ENCODE measurements around the gene LZTS2.

LZTS2 gene

DNA sequence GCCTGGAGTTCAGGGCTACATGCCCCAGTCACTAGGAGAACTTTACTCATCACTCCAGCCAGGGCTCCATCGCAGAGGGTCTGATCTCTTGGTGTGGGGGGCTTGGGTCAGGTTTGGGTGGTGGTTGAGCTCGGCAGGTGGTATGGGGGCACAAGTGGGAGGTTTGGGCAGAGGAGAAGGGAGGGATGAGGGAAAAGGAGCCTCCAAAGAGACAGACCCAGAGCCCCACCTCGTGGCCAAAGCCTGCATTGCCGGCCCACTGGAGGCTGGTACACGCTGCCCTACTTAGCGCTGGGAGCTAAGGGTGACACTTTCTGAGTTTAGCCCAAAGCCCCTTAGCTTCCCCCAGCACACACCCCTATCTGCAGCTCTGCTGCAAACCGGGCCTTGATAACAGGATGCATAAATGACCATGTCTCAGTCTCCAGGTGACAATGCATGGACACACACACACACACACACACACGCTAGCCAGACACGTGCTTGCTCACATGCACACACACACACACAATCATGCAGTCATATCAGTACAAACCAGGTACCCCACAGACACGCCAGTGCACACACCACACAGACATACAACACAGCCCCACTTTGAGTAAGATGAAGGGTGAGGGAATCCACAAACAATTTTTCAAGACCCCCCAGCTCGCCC, 14.7 kb downstream of the LZTS2 start:
- H4K20me1 ChIP-seq (ENCODE audit: control insufficient read depth, insufficient read depth, low read depth, low read length), result no peaks in the 10 kb centered on the region
- H3K4me3 ChIP-seq (ENCODE audit: low read length), result no peak overlapping the region
- no peaks in the 10 kb centered on the region for H3K9me2 ChIP-seq (replicated peaks; ENCODE audit: control insufficient read depth, low read length)
- H3K79me2 ChIP-seq (ENCODE audit: control insufficient read depth, low read length), result no peaks in the 10 kb centered on the region
- TF ChIP-seq, protein P1, sequence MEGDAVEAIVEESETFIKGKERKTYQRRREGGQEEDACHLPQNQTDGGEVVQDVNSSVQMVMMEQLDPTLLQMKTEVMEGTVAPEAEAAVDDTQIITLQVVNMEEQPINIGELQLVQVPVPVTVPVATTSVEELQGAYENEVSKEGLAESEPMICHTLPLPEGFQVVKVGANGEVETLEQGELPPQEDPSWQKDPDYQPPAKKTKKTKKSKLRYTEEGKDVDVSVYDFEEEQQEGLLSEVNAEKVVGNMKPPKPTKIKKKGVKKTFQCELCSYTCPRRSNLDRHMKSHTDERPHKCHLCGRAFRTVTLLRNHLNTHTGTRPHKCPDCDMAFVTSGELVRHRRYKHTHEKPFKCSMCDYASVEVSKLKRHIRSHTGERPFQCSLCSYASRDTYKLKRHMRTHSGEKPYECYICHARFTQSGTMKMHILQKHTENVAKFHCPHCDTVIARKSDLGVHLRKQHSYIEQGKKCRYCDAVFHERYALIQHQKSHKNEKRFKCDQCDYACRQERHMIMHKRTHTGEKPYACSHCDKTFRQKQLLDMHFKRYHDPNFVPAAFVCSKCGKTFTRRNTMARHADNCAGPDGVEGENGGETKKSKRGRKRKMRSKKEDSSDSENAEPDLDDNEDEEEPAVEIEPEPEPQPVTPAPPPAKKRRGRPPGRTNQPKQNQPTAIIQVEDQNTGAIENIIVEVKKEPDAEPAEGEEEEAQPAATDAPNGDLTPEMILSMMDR (IDR thresholded peaks at IDR 0.05; ENCODE audit: low read depth, low read length, poor library complexity, severe bottlenecking), result peak; percentile 91
- no peak for TF ChIP-seq EZH2phosphoT487 (IDR thresholded peaks at IDR 0.05; ENCODE audit: borderline replicate concordance, low read length)
- H3K4me1 ChIP-seq (ENCODE audit: control insufficient read depth, low read length), result peaks cover 31% of the 10 kb centered on the region
- H3F3A ChIP-seq (ENCODE audit: control insufficient read depth, insufficient read depth), result no peaks in the 10 kb centered on the region
- no peaks in the 10 kb centered on the region for H3K36me3 ChIP-seq (ENCODE audit: control insufficient read depth, low read length)
- H3K9me3 ChIP-seq (ENCODE audit: control insufficient read depth, insufficient read depth, low read length), result no peaks in the 10 kb centered on the region
- H3K4me2 ChIP-seq (ENCODE audit: low read length), result no peak overlapping the region
- H3K27me3 ChIP-seq (ENCODE audit: control insufficient read depth, low read length), result peaks cover 19% of the 10 kb centered on the region
- H3K27ac ChIP-seq (ENCODE audit: low read depth, low read length), result no peak overlapping the region

DNA sequence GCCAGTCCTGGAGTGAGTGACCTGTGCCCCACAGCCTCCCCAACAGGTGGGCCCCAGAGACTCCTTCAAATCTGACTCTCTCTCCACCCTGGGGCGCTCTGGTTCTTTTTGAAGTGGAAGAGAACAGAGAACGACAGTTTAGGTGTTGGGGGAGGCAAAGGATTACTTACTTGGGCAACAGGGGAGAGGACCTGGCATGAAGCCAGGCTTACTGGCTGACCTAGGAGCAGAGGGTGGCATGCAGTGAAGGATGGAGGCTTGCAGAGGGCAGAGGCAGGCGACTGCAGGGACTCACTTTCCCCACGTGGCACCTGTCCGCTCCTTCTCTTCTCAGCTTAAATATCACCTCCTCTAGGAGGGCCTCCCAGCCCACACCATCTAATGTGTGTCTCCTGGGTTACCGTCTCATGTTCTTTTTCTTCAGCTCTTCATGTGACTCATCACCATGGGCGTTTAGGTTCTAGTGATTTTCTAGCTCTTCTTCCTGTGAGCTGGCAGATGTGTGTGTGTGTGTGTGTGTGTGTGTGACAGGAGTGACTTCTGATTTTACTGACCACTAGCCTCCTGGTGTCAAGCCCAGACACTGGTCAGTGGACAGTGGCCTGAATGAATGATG, 15.5 kb downstream of the LZTS2 start:
- Histone ChIP-seq H3K4me2 (ENCODE audit: low read length) (no peak overlapping the region), H3K27ac (ENCODE audit: low read depth, low read length) (no peak overlapping the region), H3K36me3 (ENCODE audit: control insufficient read depth, low read length) (no peaks in the 10 kb centered on the region), H3K27me3 (ENCODE audit: control insufficient read depth, low read length) (peaks cover 19% of the 10 kb centered on the region), H3K79me2 (ENCODE audit: control insufficient read depth, low read length) (no peaks in the 10 kb centered on the region), H3F3A (ENCODE audit: control insufficient read depth, insufficient read depth) (no peaks in the 10 kb centered on the region), H3K4me1 (ENCODE audit: control insufficient read depth, low read length) (peaks cover 31% of the 10 kb centered on the region), H3K9me3 (ENCODE audit: control insufficient read depth, insufficient read depth, low read length) (no peaks in the 10 kb centered on the region), H4K20me1 (ENCODE audit: control insufficient read depth, insufficient read depth, low read depth, low read length) (no peaks in the 10 kb centered on the region), H3K4me3 (ENCODE audit: low read length) (no peak overlapping the region), H3K9me2 (replicated peaks; ENCODE audit: control insufficient read depth, low read length) (no peaks in the 10 kb centered on the region)
- TF ChIP-seq, protein P1 (IDR thresholded peaks at IDR 0.05; ENCODE audit: low read depth, low read length, poor library complexity, severe bottlenecking), result no peak
- no peak for TF ChIP-seq EZH2phosphoT487 (IDR thresholded peaks at IDR 0.05; ENCODE audit: borderline replicate concordance, low read length)

DNA sequence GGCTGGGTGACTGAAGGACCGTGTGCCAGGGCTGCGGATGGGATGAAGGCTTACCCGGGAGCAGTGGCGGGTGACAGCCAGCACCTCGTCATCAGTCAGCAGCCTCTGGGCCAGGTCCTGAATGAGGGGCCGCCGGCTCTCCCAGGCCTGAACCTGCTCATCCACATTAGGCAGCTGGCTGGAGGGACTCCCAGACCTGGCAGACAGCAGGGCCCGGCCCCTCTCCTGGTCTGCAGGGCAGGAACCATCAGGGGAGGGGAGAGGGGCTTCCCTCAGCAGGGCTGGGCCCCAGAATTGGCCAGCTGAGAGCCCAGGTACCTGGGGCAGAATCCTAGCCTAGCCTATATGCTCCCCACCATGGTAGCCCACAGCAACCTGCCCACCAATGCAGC, 16.0 kb downstream of the LZTS2 start:
- Histone ChIP-seq H3K36me3 (ENCODE audit: control insufficient read depth, low read length) (no peaks in the 10 kb centered on the region), H4K20me1 (ENCODE audit: control insufficient read depth, insufficient read depth, low read depth, low read length) (no peaks in the 10 kb centered on the region), H3K79me2 (ENCODE audit: control insufficient read depth, low read length) (no peaks in the 10 kb centered on the region), H3K4me2 (ENCODE audit: low read length) (no peak overlapping the region), H3K9me3 (ENCODE audit: control insufficient read depth, insufficient read depth, low read length) (no peaks in the 10 kb centered on the region), H3K4me1 (ENCODE audit: control insufficient read depth, low read length) (peaks cover 31% of the 10 kb centered on the region), H3F3A (ENCODE audit: control insufficient read depth, insufficient read depth) (no peaks in the 10 kb centered on the region), H3K27ac (ENCODE audit: low read depth, low read length) (no peak overlapping the region), H3K9me2 (replicated peaks; ENCODE audit: control insufficient read depth, low read length) (no peaks in the 10 kb centered on the region), H3K4me3 (ENCODE audit: low read length) (no peak overlapping the region), H3K27me3 (ENCODE audit: control insufficient read depth, low read length) (peaks cover 19% of the 10 kb centered on the region)
- TF ChIP-seq EZH2phosphoT487 (IDR thresholded peaks at IDR 0.05; ENCODE audit: borderline replicate concordance, low read length), result no peak
- TF ChIP-seq, protein P1 (IDR thresholded peaks at IDR 0.05; ENCODE audit: low read depth, low read length, poor library complexity, severe bottlenecking), result no peak

All from DOHH2 (cell line).